Measurements from ENCODE around the gene SDF4. TPM values are rescaled to one million over a fixed set of nuclear protein-coding genes. Genes with fewer than 3 reads are reported as not detected.
A peak's percentile ranks its signal among the peaks of the same experiment; 100 is the strongest.

SDF4 gene
- total RNA-seq, 4 donors from 2014 or later = 153 to 267 (median 226) TPM

DNA sequence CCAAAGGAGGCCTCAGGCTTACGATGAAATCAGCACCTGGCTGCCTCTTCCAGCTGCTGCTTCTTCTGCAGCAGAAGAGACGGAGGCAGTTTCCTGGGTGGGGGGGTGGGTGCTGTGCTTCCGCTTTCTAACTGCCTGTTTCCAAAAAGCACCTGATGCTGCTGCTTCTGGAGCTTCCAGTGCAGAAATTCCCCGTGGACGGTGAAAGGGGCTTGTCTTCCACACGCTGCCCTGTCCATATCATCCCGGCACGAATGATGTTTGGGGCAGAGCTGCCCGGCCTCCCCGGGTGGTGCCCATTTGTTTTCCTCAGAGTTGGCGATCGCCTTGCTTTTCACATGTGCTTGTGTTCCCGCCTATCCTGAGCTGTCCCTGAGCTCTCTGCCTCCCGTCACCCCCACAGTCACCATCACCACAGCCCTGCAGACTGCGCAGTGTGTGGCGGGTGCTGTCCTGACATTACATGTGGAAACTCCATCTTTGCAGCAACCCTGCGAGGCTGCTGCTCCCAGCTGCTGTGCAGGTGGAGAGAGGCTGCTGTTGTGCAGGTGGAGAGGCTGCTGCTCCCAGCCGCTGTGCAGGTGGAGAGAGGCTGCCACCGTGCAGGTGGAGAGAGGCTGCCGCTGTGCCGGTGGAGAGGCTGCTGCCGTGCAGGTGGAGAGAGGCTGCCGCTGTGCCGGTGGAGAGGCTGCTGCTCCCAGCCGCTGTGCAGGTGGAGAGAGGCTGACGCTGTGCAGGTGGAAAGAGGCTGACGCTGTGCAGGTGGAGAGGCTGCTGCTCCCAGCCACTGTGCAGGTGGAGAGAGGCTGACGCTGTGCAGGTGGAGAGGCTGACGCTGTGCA lies 56.4 kb downstream of the SDF4 start:
- DNase-seq = no peak
- intact Hi-C loops (cut with DNase I; ENCODE audit: low total_unique reads) = no loop called here
- in situ Hi-C loops (cut with MboI; ENCODE audit: low pct_ligation_motif_present in 1 of 4, low pct_unique_long_range_greater_than_20kb in 1 of 4, low sequenced_read_pairs in 3 of 4) = no loop called here
- H3K4me3 ChIP-seq = no peak overlapping the region
- peaks cover 64% of the 10 kb centered on the region for H3K27me3 ChIP-seq
- WGBS, 2 donors (ENCODE audit: low coverage in 1 of 2) = 85 to 100% methylated on average over 1 to 23 of the region's 29 CpGs
- no peaks in the 10 kb centered on the region for H3K36me3 ChIP-seq
- H3K27ac ChIP-seq = no peak overlapping the region
- TF ChIP-seq POLR2A (IDR thresholded peaks at IDR 0.05) (no peak), EP300 (IDR thresholded peaks at IDR 0.05; ENCODE audit: low read depth) (no peak), POLR2AphosphoS5 (IDR thresholded peaks at IDR 0.05) (no peak)
- TF ChIP-seq, protein P1, sequence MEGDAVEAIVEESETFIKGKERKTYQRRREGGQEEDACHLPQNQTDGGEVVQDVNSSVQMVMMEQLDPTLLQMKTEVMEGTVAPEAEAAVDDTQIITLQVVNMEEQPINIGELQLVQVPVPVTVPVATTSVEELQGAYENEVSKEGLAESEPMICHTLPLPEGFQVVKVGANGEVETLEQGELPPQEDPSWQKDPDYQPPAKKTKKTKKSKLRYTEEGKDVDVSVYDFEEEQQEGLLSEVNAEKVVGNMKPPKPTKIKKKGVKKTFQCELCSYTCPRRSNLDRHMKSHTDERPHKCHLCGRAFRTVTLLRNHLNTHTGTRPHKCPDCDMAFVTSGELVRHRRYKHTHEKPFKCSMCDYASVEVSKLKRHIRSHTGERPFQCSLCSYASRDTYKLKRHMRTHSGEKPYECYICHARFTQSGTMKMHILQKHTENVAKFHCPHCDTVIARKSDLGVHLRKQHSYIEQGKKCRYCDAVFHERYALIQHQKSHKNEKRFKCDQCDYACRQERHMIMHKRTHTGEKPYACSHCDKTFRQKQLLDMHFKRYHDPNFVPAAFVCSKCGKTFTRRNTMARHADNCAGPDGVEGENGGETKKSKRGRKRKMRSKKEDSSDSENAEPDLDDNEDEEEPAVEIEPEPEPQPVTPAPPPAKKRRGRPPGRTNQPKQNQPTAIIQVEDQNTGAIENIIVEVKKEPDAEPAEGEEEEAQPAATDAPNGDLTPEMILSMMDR (IDR thresholded peaks at IDR 0.05) = no peak
- H3K9me3 ChIP-seq = no peaks in the 10 kb centered on the region
- peaks cover 0 to 8% (median 0%) of the 10 kb centered on the region in 4 donors for H3K4me1 ChIP-seq

DNA sequence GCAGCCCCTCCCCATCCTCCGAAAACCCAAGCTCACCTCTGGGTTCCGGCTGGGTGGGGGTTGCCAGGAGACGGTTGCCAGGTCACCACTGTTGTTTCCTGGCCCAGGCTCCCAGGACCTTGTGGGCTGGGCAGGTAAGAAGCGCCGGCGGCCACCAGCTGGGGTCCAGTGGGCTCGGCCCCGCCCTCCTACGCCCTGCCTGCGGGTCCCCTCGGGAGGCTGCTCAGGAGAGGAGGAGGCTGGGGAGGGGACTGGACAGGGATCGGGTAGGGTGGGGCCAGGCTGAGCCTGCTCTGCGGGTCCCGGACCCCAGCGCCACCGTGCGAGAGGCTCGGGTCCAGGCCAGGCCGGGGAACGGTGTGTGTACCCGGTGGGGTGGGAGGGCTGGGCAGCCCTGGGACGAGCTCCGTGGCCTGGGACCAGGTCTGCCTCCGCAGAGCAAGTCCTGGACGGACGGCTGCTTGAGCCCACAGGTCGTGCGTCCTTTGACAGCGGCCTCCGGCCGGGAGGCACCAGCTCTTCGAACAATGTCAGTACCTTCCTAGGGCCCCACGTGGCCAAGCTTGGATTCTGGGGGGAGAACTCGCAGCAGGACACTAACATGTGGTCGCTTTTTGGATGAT lies 57.9 kb downstream of the SDF4 start, which contains the start of gene TTLL10:
TSS of gene TTLL10 (plus strand) at position 88 of the 623 bp plus-strand sequence. CDS start 5,336 bp downstream, outside the sequence.
- in situ Hi-C loops (cut with MboI; ENCODE audit: low pct_ligation_motif_present in 1 of 4, low pct_unique_long_range_greater_than_20kb in 1 of 4, low sequenced_read_pairs in 3 of 4) = no loop called here

DNA sequence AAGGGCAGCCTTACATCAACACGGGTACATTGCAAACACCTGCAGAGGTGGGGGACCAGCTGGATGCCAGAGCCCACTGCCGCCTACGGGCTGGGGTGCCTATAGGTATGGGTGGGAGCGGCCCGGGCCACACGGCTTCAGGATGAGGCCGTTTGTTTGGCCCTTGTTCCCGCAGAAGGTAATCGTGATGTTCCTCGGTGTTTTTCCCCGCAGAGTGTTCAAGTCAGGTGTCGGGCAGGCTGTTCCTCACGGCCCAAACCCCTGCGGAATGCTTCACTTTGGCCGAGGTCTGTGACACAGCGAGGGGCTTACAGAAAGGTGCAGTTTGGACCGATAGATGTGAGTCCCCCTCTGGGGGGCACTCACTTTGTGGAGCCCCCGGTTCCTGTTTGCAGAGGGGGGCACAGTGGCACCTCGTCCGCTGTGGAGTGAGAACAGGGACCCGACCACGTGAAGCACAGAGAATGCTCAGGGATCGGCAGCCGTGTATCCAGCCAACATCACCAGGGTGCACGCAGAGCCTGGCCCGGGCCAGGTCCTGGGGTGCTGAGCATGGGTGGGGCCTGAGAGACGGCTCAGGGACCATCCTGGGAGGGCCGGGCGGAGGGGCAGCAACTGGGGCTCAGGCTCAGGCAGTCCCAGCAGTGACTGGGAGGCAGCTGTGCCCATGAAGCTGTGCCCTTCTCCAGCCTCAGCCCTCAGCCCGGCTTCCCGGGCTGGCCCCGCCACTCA lies 58.6 kb downstream of the SDF4 start:
- no peak overlapping the region for H3K4me3 ChIP-seq
- H3K27me3 ChIP-seq = peaks cover 59% of the 10 kb centered on the region
- no peak overlapping the region for H3K27ac ChIP-seq
- in situ Hi-C loops (cut with MboI; ENCODE audit: low pct_ligation_motif_present in 1 of 4, low pct_unique_long_range_greater_than_20kb in 1 of 4, low sequenced_read_pairs in 3 of 4) (no loop called here), intact Hi-C loops (cut with DNase I; ENCODE audit: low total_unique reads) (no loop called here)
- WGBS, 2 donors (ENCODE audit: low coverage in 1 of 2) = 68% methylated on average over 32 of the region's 32 CpGs; no CpG with 5 or more reads in 1 of the 2 donors
- H3K9me3 ChIP-seq = no peaks in the 10 kb centered on the region
- no peak for DNase-seq
- peaks cover 0 to 9% (median 0%) of the 10 kb centered on the region in 4 donors for H3K4me1 ChIP-seq
- TF ChIP-seq POLR2AphosphoS5 (IDR thresholded peaks at IDR 0.05) (no peak), POLR2A (IDR thresholded peaks at IDR 0.05) (no peak), EP300 (IDR thresholded peaks at IDR 0.05; ENCODE audit: low read depth) (no peak)
- TF ChIP-seq, protein P1 (IDR thresholded peaks at IDR 0.05) = no peak
- no peaks in the 10 kb centered on the region for H3K36me3 ChIP-seq

More for the DNA sequence above, 57.9 kb downstream of the SDF4 start, which contains the start of gene TTLL10:
- peaks cover 59% of the 10 kb centered on the region for H3K27me3 ChIP-seq
- H3K9me3 ChIP-seq = no peaks in the 10 kb centered on the region
- TF ChIP-seq, protein P1 (IDR thresholded peaks at IDR 0.05) = no peak
- TF ChIP-seq POLR2AphosphoS5 (IDR thresholded peaks at IDR 0.05) (no peak), EP300 (IDR thresholded peaks at IDR 0.05; ENCODE audit: low read depth) (no peak), POLR2A (IDR thresholded peaks at IDR 0.05) (no peak)
- H3K36me3 ChIP-seq = no peaks in the 10 kb centered on the region
- peaks cover 0 to 8% (median 0%) of the 10 kb centered on the region in 4 donors for H3K4me1 ChIP-seq
- 50% methylated on average over 33 of the region's 35 CpGs; no CpG with 5 or more reads in 1 of the 2 donors for WGBS, 2 donors (ENCODE audit: low coverage in 1 of 2)
- H3K4me3 ChIP-seq = no peak within 1 kb of the TSS
- intact Hi-C loops (cut with DNase I; ENCODE audit: low total_unique reads) = no loop called here
- H3K27ac ChIP-seq = no peak within 1 kb of the TSS
- DNase-seq = peak; percentile 40
